GM12892 (cell line): ENCODE results near the gene SPATA33.
"Not testable (repeated sequence)": the region's sequence is repeated elsewhere in the genome, so short reads cannot be mapped to it uniquely, and the experiment has no call there.

Experiments
- DNase-seq: peaks from one replicate; pipeline ENCODE4 v3.0.0; 2011; ENCODE audit not compliant: insufficient read length
- FAIRE-seq: peaks from 2 replicates; lab custom pipeline; 2011; peaks lifted over from hg19 to GRCh38; lab: Jason Lieb, UNC
- POLR2A ChIP-seq: IDR thresholded peaks from 2 replicates; pipeline ENCODE4 v1.6.1; 2011; ENCODE audit warnings: low read depth, low read length, control low read depth
- POLR2AphosphoS5 ChIP-seq: IDR thresholded peaks from 2 replicates; pipeline ENCODE4 v1.6.1; 2011; ENCODE audit warnings: low read depth, low read length, control low read depth
- TAF1 ChIP-seq: IDR thresholded peaks from 2 replicates; pipeline ENCODE4 v1.6.1; 2011; ENCODE audit warnings: low read depth, mild to moderate bottlenecking, control low read depth, low read length, borderline replicate concordance

The SPATA33 gene

GRCh38 chr16:89672177-89672941 lies 14.7 kb downstream of the SPATA33 start:
- no peak for FAIRE-seq
- TF ChIP-seq POLR2AphosphoS5, result no peak
- TF ChIP-seq POLR2A, result no peak
- DNase-seq, result no peak

DNA sequence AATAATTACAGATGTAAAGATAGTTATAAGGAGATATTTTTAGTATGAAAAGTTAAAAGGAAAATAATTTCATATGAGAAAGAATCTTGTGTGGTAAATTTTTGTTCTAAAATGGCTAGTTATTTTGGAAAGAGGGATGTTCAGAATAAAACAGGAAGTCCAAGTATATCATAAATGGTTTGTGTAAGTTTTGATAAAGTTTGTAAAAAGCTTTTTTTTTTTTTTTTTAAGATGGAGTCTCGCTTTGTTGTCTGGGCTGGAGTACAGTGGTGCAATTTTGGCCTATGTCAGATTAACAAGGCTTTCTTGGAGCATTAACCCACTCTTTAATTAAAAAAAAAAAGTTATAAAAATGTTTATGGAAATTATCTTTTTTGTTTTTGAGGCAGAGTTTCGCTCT lies 20.6 kb downstream of the SPATA33 start:
- no peak for FAIRE-seq
- TF ChIP-seq POLR2A (no peak), TAF1 (no peak), POLR2AphosphoS5 (no peak)
- DNase-seq, result no peak

DNA sequence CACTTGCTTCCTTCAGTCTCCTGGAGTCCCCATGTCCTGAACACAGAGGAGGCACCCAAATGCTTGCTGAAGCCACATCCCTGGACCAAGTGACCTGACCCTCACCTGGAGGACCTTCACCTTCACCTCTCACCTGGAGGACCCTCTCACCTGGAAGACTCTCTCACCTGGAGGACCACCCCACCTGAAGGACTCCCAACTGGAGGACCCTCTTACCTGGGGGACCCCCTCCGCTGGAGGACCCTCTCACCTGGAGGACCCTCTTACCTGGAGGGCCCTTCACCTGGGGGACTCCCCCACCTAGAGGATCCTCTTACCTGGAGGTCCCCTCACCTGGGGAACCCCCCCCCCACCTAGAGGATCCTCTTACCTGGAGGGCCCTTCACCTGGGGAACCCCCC lies 28.3 kb downstream of the SPATA33 start:
- FAIRE-seq (no peak), DNase-seq (no peak)
- TF ChIP-seq POLR2A (no peak), TAF1 (no peak), POLR2AphosphoS5 (no peak)

DNA sequence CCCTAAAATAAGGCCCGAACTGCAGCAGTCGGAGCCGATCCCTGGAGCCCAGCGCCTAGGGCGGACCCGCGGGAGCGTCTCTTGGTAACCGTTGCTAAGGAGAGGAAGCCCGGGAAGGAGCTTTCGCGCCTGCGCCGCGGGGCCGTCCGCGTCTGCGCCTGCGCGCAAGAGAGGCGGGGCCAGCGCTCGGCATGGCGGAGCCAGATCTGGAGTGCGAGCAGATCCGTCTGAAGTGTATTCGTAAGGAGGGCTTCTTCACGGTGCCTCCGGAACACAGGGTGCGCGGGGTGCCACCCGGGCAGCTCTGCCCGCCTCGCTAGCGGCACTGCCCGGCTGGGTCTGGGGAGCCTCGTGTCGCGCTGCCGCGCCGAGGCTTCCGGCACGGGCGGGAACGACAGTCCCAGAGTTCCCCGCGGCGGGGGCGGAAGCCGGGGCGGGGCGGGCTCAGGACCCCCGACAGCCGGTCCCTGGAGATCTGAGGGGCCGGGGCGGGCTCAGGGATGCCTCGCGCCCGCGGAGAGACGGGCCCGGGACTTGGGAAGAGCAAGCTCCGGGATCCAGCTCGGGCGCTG lies 29.0 kb downstream of the SPATA33 start, which contains the start of gene CDK10:
Gene CDK10 (plus strand): TSS at position 170 of the 572 bp plus-strand sequence. CDS start 22 bp downstream, at position 192.
- DNase-seq (peak; percentile 92), FAIRE-seq (peak; percentile 96)
- TF ChIP-seq TAF1, result peak; percentile 73; the same call in 1 of the 2 replicates
- TF ChIP-seq POLR2AphosphoS5, result peak; percentile 93
- TF ChIP-seq POLR2A, result peak; percentile 95

DNA sequence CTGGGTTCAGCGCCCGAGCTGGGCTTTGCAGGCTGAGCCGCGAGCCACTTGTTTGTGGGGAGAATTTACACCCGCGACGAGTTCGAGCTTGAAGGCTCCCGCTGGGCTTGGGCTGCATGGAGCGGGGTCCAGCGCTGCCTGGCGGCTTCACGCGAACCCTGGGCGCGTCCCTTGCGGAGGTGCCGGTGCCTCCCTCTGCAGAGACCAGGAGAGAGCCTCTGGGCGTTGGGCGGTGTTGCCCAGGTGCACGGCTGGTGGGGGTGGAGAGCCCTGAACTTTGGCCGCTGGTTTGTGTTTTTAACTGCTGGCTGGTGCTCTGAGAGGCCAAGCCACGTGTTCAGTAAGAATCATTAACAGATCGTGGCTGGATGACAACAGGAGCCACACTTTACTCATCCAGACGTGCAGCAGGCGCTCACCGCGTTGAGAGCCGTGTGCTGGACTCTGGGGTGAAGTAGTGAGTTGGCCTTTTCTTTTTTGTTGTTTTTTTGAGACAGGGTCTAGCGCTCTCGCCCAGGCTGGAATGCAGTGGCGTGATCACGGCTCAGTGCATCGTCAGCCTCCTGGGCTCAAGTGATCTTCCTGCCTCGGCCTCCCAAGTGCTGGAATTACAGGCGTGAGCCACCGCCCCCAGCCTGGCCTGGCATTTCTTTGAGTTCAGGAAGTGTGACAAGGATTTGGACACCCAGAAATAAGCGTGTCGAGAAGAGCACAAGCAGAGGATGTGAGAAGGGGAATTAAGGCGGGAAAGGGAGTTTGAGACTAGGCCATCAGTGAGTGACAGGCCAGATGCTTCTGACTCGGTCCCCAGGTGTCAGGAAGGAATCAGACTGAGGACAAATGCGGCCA lies 29.7 kb downstream of the SPATA33 start:
- FAIRE-seq (peak; percentile 75), DNase-seq (no peak)
- no peak for TF ChIP-seq POLR2A
- TF ChIP-seq TAF1, result no peak
- TF ChIP-seq POLR2AphosphoS5, result no peak

- TF ChIP-seq TAF1 (no peak), POLR2A (no peak), POLR2AphosphoS5 (no peak)
- FAIRE-seq (no peak), DNase-seq (no peak)
Observed at GRCh38 chr16:89688395-89688794, 30.8 kb downstream of the SPATA33 start.

DNA sequence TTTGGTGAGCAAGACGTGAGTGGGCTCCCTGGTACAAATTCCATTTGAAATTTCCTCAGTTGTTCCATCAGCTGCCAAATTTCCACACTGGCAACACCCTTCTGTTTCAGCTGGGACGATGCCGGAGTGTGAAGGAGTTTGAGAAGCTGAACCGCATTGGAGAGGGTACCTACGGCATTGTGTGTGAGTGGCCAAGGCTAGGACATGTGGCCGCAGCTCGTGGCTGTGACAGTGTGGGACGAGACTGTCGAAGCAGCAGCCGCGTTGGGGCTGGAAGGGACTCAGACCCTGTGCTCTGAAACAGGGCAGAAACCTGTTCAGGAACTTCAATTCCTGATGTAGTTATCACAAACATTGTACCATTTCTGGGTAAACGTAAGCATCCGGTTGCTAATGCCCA lies 31.5 kb downstream of the SPATA33 start:
- FAIRE-seq, result no peak
- TF ChIP-seq POLR2AphosphoS5 (no peak), TAF1 (no peak), POLR2A (no peak)
- no peak for DNase-seq

DNA sequence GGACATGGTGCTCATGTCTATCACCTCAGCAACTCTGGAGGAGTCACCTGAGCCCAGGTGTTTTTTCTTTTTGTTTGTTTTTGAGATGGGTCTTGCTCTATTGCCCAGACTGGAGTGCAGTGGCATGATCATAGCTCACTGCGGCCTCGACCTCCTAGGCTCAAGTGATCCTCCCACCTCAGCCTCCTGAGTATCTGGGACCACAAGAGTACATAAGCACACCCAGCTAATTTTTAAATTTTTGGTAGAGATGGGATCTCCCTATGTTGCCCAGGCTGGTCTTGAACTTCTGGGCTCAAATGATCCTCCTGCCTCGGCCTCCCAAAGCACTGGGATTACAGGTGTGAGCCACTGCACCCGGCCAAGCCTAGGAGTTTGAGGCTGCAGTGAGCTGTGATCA lies 32.0 kb downstream of the SPATA33 start:
- FAIRE-seq, DNase-seq: not testable (repeated sequence)

- FAIRE-seq (no peak), DNase-seq (no peak)
- TF ChIP-seq POLR2AphosphoS5 (no peak), POLR2A (no peak), TAF1 (no peak)
Observed at GRCh38 chr16:89690392-89690901, 32.8 kb downstream of the SPATA33 start.

GRCh38 chr16:89691231-89691985 lies 33.8 kb downstream of the SPATA33 start:
- DNase-seq (no peak), FAIRE-seq (no peak)
- no peak for TF ChIP-seq TAF1
- no peak; the same call in 1 of the 2 replicates for TF ChIP-seq POLR2A
- TF ChIP-seq POLR2AphosphoS5, result no peak

DNA sequence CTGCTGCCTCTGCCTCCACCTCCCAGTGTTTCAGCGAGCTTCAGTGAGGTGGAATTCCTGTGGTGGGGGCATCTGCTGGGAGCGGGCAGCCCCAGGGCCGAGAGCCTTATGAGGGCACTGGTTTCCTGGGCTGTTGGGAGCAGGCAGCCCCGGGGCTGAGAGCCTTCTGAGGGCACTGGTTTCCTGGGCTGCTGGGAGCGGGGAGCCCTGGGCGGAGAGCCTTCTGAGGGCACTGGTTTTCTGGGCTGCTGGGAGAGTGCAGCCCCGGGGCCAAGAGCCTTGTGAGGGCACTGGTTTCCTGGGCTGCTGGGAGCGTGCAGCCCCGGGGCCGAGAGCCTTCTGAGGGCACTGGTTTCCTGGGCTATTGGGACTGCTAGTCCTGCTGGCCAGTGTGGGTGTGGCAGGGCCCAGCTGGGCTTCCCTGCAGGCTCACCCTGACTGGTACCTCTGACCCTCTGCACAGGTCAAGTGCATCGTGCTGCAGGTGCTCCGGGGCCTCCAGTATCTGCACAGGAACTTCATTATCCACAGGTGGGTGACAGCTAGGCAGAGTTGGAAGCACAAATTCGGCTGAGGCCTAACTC lies 34.4 kb downstream of the SPATA33 start:
- TF ChIP-seq POLR2A (no peak; the same call in 1 of the 2 replicates), POLR2AphosphoS5 (no peak), TAF1 (no peak)
- no peak for FAIRE-seq
- no peak for DNase-seq

GRCh38 chr16:89693289-89693731 lies 35.7 kb downstream of the SPATA33 start:
- no peak for TF ChIP-seq POLR2AphosphoS5
- no peak for TF ChIP-seq POLR2A
- no peak for TF ChIP-seq TAF1
- no peak for DNase-seq
- FAIRE-seq, result no peak
